Pancreas (tissue), 10 donors: Measurements from ENCODE around the gene CPNE2. TPM values are rescaled to one million over a fixed set of nuclear protein-coding genes. Genes with fewer than 3 reads are reported as not detected.

ENCODE experiments used
- ATAC-seq, 4 donors: fragments of 200-7000 bp; cut with Tn5 transposase; one replicate each; pipeline versions ENCODE4 v1.8.0 to v1.9.1; 2020; ENCODE audit warnings: mild to moderate bottlenecking in 4 of 4, moderate library complexity in 4 of 4
- DNase-seq, 6 donors: peaks; one replicate each; pipeline ENCODE4 v3.0.0-alpha.2; 2020
- FAIRE-seq: peaks from 2 replicates; lab custom pipeline; 2012; peaks lifted over from hg19 to GRCh38; lab: Jason Lieb, UNC
- H3K27ac ChIP-seq, 4 donors: fragments of 200-600 bp; sonication (generic); 1 replicate in 3 of 4; 2 replicates in 1 of 4; pipeline versions ENCODE4 v1.5.0 to v1.8.0; 2020
- H3K27me3 ChIP-seq, 4 donors: fragments of 200-600 bp; one replicate each; pipeline ENCODE4 v1.8.0; 2021
- H3K36me3 ChIP-seq, 3 donors: fragments of 200-600 bp; sonication (generic) in 1 of 3; one replicate each; pipeline versions ENCODE4 v1.5.0 to v1.8.0; 2020 to 2021
- H3K4me1 ChIP-seq, 3 donors: fragments of 200-600 bp; one replicate each; pipeline ENCODE4 v1.8.0; 2021
- H3K4me3 ChIP-seq, 4 donors: fragments of 200-600 bp; sonication (generic) in 2 of 4; one replicate each; pipeline versions ENCODE4 v1.5.0 to v1.8.0; 2020 to 2021
- H3K9me3 ChIP-seq, 4 donors: fragments of 200-600 bp; one replicate each; pipeline ENCODE4 v1.8.0; 2021
- CTCF ChIP-seq, 4 donors: fragments of 200-600 bp; sonication (generic) in 3 of 4; IDR thresholded peaks; one replicate each; pipeline versions ENCODE4 v1.5.0 to v1.8.0; 2021; ENCODE audit warnings: antibody characterized with exemption in 4 of 4
- WGBS, 2 donors: extraction: QIAGEN DNeasy Blood & Tissue Kit; methylation state at CpG; one replicate each; pipeline ENCODE4 v1.1.7; 2013; 5-methylcytosine and 5-hydroxymethylcytosine counted together
- intact Hi-C, 3 donors: fragments of 100-400 bp; cut with DNase I; formaldehyde crosslinking; loops; one replicate each; pipeline versions ENCODE4 v1.11.1 to v1.14.2; 2022
- polyA plus RNA-seq, 2 donors: library from polyadenylated mRNA; stranded (reverse); fragments of 200-250 nt; gene quantifications; one replicate each; pipeline ENCODE4 v1.2.3, GENCODE V29; 2013
- total RNA-seq, 6 donors: library from RNA; stranded (reverse); fragmentation: NEBNext Ultra II Directional in 4 of 6; extraction: Animal tissue kit (Norgen Biotek cat#: 25700) in 4 of 6; gene quantifications; one replicate each; pipeline versions ENCODE4 v1.2.1 to v1.2.4, GENCODE V29; 2021 to 2023
- donor health status: healthy with polysubstance abuse.
- donor health status: DM: no; HTN: no; CAD: no; lungs with moderate emphysema.
- donor health status: DM: no; HTN: no; CAD: no.
- donor health status: control.
- donor health status: control.
- donor health status: Bipolar disorder and iron deficiency.
- donor health status: DM: yes; HTN: yes; CAD: no.
- donor health status: DM: no; HTN: no; CAD: no.
- donor health status: DM: no; HTN: no; CAD: no.
- donor health status: DM: yes; HTN: yes; CAD: no.

The CPNE2 gene
- total and polyA plus RNA-seq, 8 donors: 3.2 to 17.1 (median 5.6) TPM

- WGBS, 2 donors: 97 to 99% methylated on average over 4 of the region's 4 CpGs
- no peaks in the 10 kb centered on the region for H3K9me3 ChIP-seq
- DNase-seq (no peak), FAIRE-seq (no peak), ATAC-seq (no peak)
- intact Hi-C loops: no loop called here
- H3K4me3 ChIP-seq: no peak overlapping the region
- no peak overlapping the region for H3K27ac ChIP-seq
- H3K27me3 ChIP-seq: no peaks in the 10 kb centered on the region
- no peaks in the 10 kb centered on the region for H3K4me1 ChIP-seq
- TF ChIP-seq CTCF (IDR thresholded peaks at IDR 0.05): no peak
- H3K36me3 ChIP-seq: no peaks in the 10 kb centered on the region
Measured at GRCh38 chr16:57125969-57126368, 33.6 kb downstream of the CPNE2 start.

GRCh38 chr16:57126411-57126810, 34.0 kb downstream of the CPNE2 start:
- 88 to 92% methylated on average over 4 of the region's 4 CpGs for WGBS, 2 donors
- Histone ChIP-seq H3K4me3 (no peak overlapping the region), H3K4me1 (no peaks in the 10 kb centered on the region), H3K9me3 (no peaks in the 10 kb centered on the region), H3K27me3 (no peaks in the 10 kb centered on the region), H3K36me3 (no peaks in the 10 kb centered on the region), H3K27ac (no peak overlapping the region)
- ATAC-seq (no peak), FAIRE-seq (no peak), DNase-seq (no peak)
- no peak for TF ChIP-seq CTCF (IDR thresholded peaks at IDR 0.05)
- intact Hi-C loops: no loop called here

GRCh38 chr16:57127037-57127763, 34.8 kb downstream of the CPNE2 start:
- Histone ChIP-seq H3K4me3 (no peak overlapping the region), H3K4me1 (no peaks in the 10 kb centered on the region), H3K9me3 (no peaks in the 10 kb centered on the region), H3K27me3 (no peaks in the 10 kb centered on the region), H3K27ac (no peak overlapping the region), H3K36me3 (no peaks in the 10 kb centered on the region)
- FAIRE-seq (no peak), ATAC-seq (no peak), DNase-seq (no peak)
- 87 to 93% methylated on average over 5 of the region's 5 CpGs for WGBS, 2 donors
- intact Hi-C loops: no loop called here
- no peak for TF ChIP-seq CTCF (IDR thresholded peaks at IDR 0.05)

DNA sequence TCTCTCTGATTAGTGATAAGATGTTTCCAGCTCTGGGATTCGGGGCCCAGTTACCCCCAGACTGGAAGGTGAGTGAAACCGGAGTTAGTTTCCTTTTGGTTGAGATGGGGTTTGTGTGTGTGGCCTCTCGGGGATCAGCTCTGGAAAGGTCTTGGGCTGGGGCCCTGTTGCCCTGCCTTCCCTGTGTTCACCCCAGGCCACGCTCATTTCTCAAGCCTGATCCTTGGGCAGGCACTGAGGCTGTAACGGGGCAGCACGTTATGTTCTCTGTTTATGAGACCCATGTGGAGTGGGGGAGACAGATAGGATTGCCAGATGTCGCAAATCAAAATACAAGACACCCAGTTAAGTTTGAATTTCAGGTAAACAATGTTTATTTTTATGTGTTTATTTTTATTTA, 35.5 kb downstream of the CPNE2 start:
- WGBS, 2 donors: 94 to 98% methylated on average over 7 of the region's 7 CpGs
- TF ChIP-seq CTCF (IDR thresholded peaks at IDR 0.05): no peak
- Histone ChIP-seq H3K9me3 (no peaks in the 10 kb centered on the region), H3K4me3 (no peak overlapping the region), H3K27ac (no peak overlapping the region), H3K27me3 (no peaks in the 10 kb centered on the region), H3K36me3 (no peaks in the 10 kb centered on the region), H3K4me1 (no peaks in the 10 kb centered on the region)
- ATAC-seq (no peak), DNase-seq (no peak), FAIRE-seq (no peak)
- intact Hi-C loops: no loop called here

- no peak for TF ChIP-seq CTCF (IDR thresholded peaks at IDR 0.05)
- intact Hi-C loops: no loop called here
- FAIRE-seq (no peak), ATAC-seq (no peak), DNase-seq (no peak)
- H3K4me3 ChIP-seq: no peak overlapping the region
- H3K27me3 ChIP-seq: no peaks in the 10 kb centered on the region
- no peaks in the 10 kb centered on the region for H3K9me3 ChIP-seq
- WGBS, 2 donors: 85 to 86% methylated on average over 11 of the region's 11 CpGs
- no peaks in the 10 kb centered on the region for H3K4me1 ChIP-seq
- no peak overlapping the region for H3K27ac ChIP-seq
- H3K36me3 ChIP-seq: no peaks in the 10 kb centered on the region
Measured at GRCh38 chr16:57128771-57129389, 36.5 kb downstream of the CPNE2 start.
